Thyroid gland (tissue), 4 donors: ENCODE measurements around the gene ATRX.

Experiments used
- CTCF ChIP-seq, 6 experiments: fragments of 200-600 bp in 3 of 6; fragments of 450-650 bp in 3 of 6; sonication (generic) in 3 of 6; IDR thresholded peaks; one replicate each; pipeline ENCODE4 v1.5.1; 2016 to 2019; ENCODE audit warnings: antibody characterized with exemption in 6 of 6, mild to moderate bottlenecking in 2 of 6, inconsistent platforms in 1 of 6, moderate library complexity in 1 of 6
- POLR2A ChIP-seq, 2 donors: fragments of 450-650 bp; IDR thresholded peaks; one replicate each; pipeline ENCODE4 v1.6.1; 2017; ENCODE audit warnings: antibody characterized with exemption in 2 of 2, mild to moderate bottlenecking in 2 of 2, moderate library complexity in 1 of 2

- TF ChIP-seq CTCF (IDR thresholded peaks at IDR 0.05) (no peak), POLR2A (IDR thresholded peaks at IDR 0.05) (no peak)
Measured at GRCh38 chrX:77704881-77705280, 81.1 kb downstream of the ATRX start.
